Esophagus squamous epithelium (tissue), 5 donors: ENCODE results near the gene FDX1. TPM values are rescaled to one million over a fixed set of nuclear protein-coding genes. Genes with fewer than 3 reads are reported as not detected.
A peak's percentile ranks its signal among the peaks of the same experiment; 100 is the strongest.

Source experiments
- DNase-seq: peaks from one replicate; lab custom pipeline; 2025; lab: John Stamatoyannopoulos, UW
- H3K27ac ChIP-seq, 4 donors: fragments of 200-600 bp; sonication (generic); one replicate each; pipeline ENCODE4 v1.5.1; 2016 to 2019; ENCODE audit warnings: mild to moderate bottlenecking in 1 of 4
- H3K27me3 ChIP-seq, 4 donors: fragments of 200-600 bp; sonication (generic); 1 replicate in 3 of 4; 2 replicates in 1 of 4; pipeline versions ENCODE4 v1.5.1 to v1.6.0; 2017 to 2021; ENCODE audit warnings: antibody characterized with exemption in 1 of 4
- H3K36me3 ChIP-seq, 3 donors: fragments of 200-600 bp; sonication (generic); one replicate each; pipeline ENCODE4 v1.5.1; 2016 to 2019
- H3K4me1 ChIP-seq, 3 donors: fragments of 200-600 bp; sonication (generic); one replicate each; pipeline ENCODE4 v1.5.1; 2017 to 2019
- H3K4me3 ChIP-seq, 4 donors: fragments of 200-600 bp; sonication (generic); 1 replicate in 3 of 4; 2 replicates in 1 of 4; pipeline ENCODE4 v1.5.1; 2016 to 2019; ENCODE audit warnings: mild to moderate bottlenecking in 2 of 4, moderate library complexity in 1 of 4
- H3K9me3 ChIP-seq, 3 donors: fragments of 200-600 bp; sonication (generic); one replicate each; pipeline ENCODE4 v1.5.1; 2016 to 2019
- POLR2A ChIP-seq, 4 donors: fragments of 450-650 bp; IDR thresholded peaks; one replicate each; pipeline ENCODE4 v1.6.1; 2017; ENCODE audit warnings: antibody characterized with exemption in 4 of 4, mild to moderate bottlenecking in 4 of 4, moderate library complexity in 3 of 4
- WGBS, 2 donors: methylation state at CpG; one replicate each; pipeline ENCODE4 v1.1.5; 2018; 5-methylcytosine and 5-hydroxymethylcytosine counted together
- intact Hi-C: fragments of 100-400 bp; cut with DNase I; formaldehyde crosslinking; loops from one replicate; pipeline ENCODE4 v1.15.0; 2022
- total RNA-seq, 4 donors: library from RNA; depleted of rRNA; stranded (reverse); fragments of >200 nt; gene quantifications; one replicate each; pipeline ENCODE4 v1.1.0, GENCODE V29; 2016
- TF ChIP-seq, protein P1 (sequence below), 6 experiments: fragments of 450-650 bp in 4 of 6; fragments of 200-600 bp in 2 of 6; sonication (generic) in 2 of 6; IDR thresholded peaks; one replicate each; pipeline ENCODE4 v1.5.1; 2016 to 2019; ENCODE audit warnings: antibody characterized with exemption in 6 of 6, mild to moderate bottlenecking in 4 of 6, moderate library complexity in 4 of 6
- donor health status: DM: yes; HTN: yes; CAD: no.

FDX1 gene
- total RNA-seq, 4 donors from 2014 or later = 13.7 to 22.2 (median 17.5) TPM

- no peak for DNase-seq
- no peaks in the 10 kb centered on the region for H3K36me3 ChIP-seq
- H3K27ac ChIP-seq = no peak overlapping the region
- no peaks in the 10 kb centered on the region for H3K27me3 ChIP-seq
- intact Hi-C loops = no loop called here
- no peaks in the 10 kb centered on the region for H3K9me3 ChIP-seq
- no peak overlapping the region for H3K4me3 ChIP-seq
- TF ChIP-seq, protein P1, sequence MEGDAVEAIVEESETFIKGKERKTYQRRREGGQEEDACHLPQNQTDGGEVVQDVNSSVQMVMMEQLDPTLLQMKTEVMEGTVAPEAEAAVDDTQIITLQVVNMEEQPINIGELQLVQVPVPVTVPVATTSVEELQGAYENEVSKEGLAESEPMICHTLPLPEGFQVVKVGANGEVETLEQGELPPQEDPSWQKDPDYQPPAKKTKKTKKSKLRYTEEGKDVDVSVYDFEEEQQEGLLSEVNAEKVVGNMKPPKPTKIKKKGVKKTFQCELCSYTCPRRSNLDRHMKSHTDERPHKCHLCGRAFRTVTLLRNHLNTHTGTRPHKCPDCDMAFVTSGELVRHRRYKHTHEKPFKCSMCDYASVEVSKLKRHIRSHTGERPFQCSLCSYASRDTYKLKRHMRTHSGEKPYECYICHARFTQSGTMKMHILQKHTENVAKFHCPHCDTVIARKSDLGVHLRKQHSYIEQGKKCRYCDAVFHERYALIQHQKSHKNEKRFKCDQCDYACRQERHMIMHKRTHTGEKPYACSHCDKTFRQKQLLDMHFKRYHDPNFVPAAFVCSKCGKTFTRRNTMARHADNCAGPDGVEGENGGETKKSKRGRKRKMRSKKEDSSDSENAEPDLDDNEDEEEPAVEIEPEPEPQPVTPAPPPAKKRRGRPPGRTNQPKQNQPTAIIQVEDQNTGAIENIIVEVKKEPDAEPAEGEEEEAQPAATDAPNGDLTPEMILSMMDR (IDR thresholded peaks at IDR 0.05) = no peak
- no peak for TF ChIP-seq POLR2A (IDR thresholded peaks at IDR 0.05)
- H3K4me1 ChIP-seq = peaks cover 0 to 16% (median 0%) of the 10 kb centered on the region in 3 donors
Observed at GRCh38 chr11:110509472-110509871, 79.7 kb downstream of the FDX1 start.

GRCh38 chr11:110512026-110512425, 82.3 kb downstream of the FDX1 start:
- TF ChIP-seq POLR2A (IDR thresholded peaks at IDR 0.05) = no peak
- TF ChIP-seq, protein P1 (IDR thresholded peaks at IDR 0.05) = no peak
- 78 to 85% methylated on average over 1 of the region's 1 CpG for WGBS, 2 donors
- Histone ChIP-seq H3K27ac (no peak overlapping the region), H3K36me3 (no peaks in the 10 kb centered on the region), H3K27me3 (no peaks in the 10 kb centered on the region), H3K4me3 (no peak overlapping the region), H3K9me3 (no peaks in the 10 kb centered on the region), H3K4me1 (peaks cover 0 to 16% (median 0%) of the 10 kb centered on the region in 3 donors)
- no peak for DNase-seq
- intact Hi-C loops = no loop called here

DNA sequence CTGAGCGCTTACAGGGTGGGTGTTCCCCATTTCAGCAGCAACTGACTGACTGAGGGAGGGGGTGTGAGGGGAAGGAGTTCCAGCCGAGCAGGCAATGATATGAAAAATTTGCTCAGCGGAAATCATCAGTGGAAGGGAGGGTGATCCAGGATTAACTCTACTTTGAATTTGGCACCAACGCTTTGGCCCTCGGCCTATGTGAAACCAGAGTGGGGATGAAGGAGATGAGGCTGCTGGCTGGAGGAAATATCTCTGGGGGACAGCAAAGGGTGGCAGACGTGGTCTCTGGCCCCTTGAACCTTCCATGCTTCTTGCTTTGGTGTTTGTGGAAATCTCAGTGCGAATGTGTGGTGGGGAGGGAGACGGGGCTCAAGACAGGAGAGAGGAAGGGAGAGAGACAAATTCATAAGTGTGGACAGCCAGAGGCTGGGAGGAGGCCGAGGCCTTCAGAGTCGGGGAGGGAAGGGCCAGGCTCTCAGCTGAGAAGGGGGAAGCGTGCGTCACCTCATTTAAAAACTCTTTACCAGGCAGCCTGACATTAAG, 83.6 kb downstream of the FDX1 start:
- Histone ChIP-seq H3K27ac (peak overlapping the region in 2 of 4 donors; percentile 10 to 64), H3K27me3 (no peaks in the 10 kb centered on the region), H3K36me3 (no peaks in the 10 kb centered on the region), H3K4me3 (no peak overlapping the region), H3K9me3 (no peaks in the 10 kb centered on the region), H3K4me1 (peaks cover 0 to 16% (median 0%) of the 10 kb centered on the region in 3 donors)
- no peak for DNase-seq
- TF ChIP-seq POLR2A (IDR thresholded peaks at IDR 0.05) = no peak
- TF ChIP-seq, protein P1 (IDR thresholded peaks at IDR 0.05) = no peak
- WGBS, 2 donors = 53 to 74% methylated on average over 11 to 12 of the region's 12 CpGs
- intact Hi-C loops = no loop called here

DNA sequence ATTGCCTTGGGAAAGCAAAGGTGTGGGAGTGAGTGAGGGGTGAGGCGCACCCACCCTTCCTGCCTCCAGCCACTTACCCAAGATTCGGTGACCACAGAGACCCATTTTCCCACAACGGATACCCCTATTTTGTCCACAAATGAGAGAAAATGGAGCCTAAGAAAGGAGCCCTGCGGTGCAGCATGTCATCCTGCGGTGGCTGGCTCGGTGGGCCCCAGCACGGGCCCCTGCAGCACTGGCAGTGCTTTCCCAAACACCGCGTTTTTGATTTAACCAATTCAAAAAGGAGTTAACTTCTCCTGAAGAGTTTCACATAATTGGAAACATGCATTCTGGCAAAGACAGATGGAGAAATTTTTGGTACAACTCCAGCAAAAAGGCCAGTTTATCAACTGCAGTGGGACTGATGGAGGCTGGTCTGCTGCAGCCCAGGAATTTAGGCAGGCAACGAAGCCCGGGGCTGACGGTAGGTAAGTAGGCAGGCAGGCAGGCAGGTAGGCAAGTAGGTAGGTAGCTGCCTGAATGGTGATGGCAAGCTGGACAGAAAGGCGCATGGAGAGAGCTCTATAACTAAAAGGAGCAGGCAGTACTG, 84.2 kb downstream of the FDX1 start:
- peak overlapping the region in 2 of 4 donors; percentile 10 to 64 for H3K27ac ChIP-seq
- WGBS, 2 donors = 71 to 81% methylated on average over 13 of the region's 13 CpGs
- H3K27me3 ChIP-seq = no peaks in the 10 kb centered on the region
- no peaks in the 10 kb centered on the region for H3K9me3 ChIP-seq
- TF ChIP-seq POLR2A (IDR thresholded peaks at IDR 0.05) = no peak
- TF ChIP-seq, protein P1 (IDR thresholded peaks at IDR 0.05) = no peak
- intact Hi-C loops = no loop called here
- no peak for DNase-seq
- H3K36me3 ChIP-seq = no peaks in the 10 kb centered on the region
- H3K4me1 ChIP-seq = peaks cover 0 to 16% (median 0%) of the 10 kb centered on the region in 3 donors
- no peak overlapping the region for H3K4me3 ChIP-seq

Other genes with a start within 250 kb of the FDX1 start
- gene RDX, start 133.3 kb upstream of the FDX1 start, total RNA-seq = 10 to 100 TPM; 35.3 to 62.9 (median 51.7) TPM